ENCODE measurements around the gene C8A.

The C8A gene

DNA sequence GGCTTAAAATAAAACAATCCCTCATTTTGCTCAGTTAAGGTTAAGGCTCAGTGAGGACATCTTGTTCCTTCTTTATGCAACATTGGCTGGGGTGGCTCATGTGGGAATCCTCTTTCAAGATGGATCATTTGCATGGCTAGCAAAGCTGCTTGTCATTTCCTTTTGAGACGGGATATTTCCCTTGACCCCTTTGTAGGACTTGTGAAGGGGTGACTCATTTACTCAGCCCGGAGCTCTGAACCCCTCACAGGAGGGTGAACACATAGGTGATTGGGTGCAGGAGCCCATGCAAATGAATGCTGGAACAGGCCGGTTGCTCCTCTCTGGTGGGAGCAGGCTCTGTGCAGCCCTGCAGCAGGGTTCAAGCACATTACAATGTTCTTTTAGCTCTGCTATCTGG lies 15.8 kb upstream of the C8A start:
- DNase-seq: no peak

DNA sequence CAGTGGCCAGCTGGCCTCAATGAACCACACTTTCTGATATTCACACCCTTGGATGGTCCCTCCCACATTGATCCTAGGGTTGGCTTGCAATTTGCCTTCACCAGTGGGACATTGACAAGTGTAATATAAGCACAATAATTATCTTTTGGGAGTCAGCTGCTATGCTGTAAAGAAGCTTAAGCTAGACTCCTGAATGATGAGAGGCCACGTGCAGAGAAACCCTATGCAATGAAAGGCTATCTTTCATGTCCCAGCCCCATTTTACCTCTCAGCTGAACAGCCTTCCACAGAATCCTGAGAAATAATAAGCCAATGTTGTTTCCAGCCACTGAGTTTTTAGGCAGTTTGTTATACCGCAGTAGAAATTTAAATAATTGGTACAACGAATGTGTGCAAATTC lies 11.1 kb upstream of the C8A start:
- DNase-seq: no peak

DNA sequence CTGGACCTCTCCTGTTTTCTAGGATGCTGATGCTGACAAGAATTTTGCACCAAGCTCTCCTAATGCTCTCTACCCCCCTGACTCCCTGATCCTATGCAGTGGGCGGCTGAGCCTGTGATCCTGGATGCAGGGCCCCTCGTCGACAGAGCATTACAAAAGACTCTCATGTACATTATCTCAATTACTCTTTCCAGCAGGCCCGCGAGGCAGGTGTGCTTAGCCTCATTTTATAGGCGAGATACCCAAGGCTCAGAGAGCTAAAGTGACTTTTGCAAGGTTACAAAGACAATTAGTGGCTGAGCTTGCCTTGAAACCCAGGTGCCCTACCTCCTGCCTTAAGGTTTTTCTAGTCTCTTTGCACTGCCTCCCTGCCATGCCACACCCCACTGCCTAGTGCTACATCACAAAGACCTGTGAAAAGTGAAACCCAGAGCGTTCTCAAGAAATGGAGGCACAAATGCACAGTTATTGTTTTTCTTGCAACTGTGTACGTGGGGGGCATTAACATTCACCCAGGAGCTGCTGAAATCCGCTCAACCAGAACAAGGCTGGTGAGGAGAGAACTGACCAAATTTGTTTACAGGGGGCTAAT lies 10.0 kb upstream of the C8A start:
- no peak for DNase-seq

DNA sequence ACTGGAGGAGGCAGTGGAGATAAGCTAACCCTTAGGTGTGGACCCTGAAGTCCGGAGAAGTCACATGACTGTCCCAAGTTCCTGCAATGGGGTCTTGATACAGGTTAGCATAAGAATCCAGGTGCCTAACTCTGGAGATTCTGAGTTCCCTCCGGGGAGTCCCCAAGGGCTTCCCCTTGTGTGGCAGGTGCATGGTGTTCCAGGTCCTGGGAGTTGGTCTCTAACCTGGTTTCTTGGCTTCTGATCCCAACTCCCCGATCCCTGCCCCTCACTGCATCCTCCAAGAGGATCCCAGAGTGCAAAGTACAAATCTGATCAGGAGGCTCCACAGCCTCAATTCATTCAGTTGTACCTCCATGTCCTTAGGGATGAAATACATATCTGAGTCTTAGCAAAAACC lies 9.3 kb upstream of the C8A start:
- no peak for DNase-seq

DNA sequence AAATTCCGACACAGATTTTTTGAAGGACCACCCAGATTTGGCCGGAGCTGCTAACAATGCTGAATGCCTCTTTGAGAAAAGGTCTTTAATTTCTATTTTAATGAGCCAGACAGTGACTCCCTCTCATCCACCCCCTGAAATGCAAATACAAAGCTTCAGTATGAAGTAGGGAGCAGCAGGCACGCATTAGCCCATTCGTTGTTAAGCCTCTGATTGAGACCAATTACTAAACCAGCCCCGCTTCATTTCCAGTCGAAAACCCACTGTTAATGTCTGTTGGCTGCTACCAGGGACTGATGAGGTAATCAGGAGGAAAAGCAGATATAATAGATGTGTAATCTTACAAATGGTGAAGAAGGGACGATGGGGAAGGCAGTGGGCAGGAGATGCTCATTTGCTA lies 4.8 kb upstream of the C8A start:
- DNase-seq: no peak

DNA sequence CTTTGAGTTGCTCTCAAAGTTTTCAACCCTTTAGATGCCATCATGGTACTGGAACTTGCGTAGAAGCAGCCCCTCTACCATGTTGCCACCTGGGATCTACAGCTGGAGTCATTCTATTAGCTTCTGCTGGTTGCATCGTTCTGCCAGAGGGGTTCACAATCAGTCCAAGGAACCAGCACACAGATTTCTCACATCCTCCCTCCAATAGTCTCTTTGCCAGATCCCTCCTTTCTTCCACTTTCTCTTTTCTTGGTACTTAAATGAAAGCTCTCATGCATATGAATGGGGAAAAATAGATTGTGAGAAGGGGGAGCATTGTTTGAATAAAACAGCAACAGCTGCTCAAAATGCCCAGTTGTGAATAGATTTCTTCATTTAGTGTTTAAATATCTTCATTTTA lies 4.2 kb upstream of the C8A start:
- DNase-seq: no peak

DNA sequence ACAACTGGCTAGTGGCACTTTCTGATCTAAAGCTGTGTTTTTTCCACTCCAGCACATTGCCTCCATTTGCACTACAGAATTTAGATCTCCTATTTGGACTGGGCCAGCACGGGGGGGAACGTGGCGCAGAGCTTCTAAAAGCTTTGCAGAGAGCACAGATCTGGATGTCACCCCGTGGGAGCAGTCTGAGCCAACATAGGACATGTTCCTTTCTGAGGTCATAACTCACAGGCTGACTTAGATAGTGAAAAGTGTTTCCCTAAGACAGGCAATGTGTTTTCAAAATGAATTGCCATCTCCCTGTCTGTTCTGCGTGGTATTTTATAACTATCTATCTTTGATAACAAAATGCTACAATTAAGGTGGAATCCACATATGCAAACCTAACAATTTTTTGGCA lies 3.7 kb upstream of the C8A start:
- DNase-seq: no peak

DNA sequence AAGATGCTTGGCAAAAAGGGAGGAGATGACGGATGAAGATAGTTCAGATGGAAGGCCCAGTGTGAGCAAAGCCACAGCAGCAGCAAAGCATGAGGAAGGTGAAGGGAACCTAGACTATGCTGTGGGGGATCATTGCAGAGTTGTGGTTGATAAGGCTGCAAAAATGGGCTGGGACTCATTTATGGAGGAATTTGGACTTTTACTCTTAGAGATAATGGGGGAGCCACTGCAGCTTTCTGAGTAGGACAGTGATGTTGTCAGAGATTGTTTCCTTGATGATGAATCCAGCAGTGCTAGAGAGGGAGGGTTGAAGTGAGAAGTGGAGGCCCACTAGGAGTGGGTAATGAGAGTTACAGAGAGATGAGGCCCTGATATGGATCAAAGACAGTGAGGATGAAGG lies 2.1 kb upstream of the C8A start:
- no peak for DNase-seq

DNA sequence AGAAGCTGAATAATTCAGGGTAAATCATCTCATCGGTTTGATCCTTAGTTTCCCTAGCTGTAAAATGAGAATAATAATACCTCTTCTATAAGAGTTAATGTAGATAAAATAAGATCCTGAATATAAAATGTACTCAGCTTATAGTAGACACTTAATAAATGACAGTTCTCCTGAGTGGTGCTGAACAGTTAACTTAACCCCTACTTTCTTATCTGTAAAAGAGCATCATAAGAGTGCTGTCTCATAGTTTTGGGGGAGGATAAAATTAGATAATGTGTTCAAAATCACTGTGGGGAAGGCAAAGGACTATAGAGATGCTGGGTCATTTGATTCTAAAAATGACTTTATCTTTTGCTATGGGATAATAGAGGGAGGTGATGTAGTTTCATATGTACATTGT lies 593 bp downstream of the C8A start:
- no peak for DNase-seq

DNA sequence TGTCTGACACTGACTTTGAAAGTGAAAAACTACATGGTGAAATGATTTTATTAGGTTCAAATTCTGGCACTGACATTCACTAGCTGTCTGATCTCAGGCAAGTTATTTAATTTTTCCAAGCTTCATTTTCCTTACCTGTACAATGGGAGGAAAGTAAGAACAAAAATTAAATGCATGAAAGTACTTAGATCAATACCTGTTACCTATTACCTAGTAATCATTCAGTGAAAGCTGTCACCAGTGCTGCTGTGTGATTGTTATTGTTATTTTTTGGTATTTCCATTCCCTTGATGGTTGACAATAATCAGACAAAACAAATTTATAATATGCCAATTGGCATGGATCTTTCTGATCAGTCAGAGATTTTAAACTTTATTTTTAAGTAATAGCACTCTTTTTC lies 1.6 kb downstream of the C8A start:
- DNase-seq: no peak

DNA sequence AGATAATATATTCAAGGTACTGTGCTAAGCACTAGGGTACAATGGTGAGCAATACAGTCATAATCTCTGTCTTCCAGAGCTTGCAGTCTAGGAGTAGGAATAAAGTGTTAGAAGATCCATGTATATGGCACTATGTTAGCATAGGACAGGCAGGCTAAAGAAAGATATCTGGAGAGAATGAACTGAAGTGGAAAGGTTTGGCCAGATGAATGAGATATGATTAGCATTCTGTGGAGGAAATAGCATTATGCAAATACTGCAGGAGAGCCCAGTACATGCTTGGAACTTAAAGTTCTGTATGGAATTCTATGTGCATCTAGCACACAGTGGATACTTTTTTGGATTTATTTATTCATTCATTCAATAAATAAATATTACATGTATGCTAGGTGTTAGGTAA lies 4.7 kb downstream of the C8A start:
- no peak for DNase-seq

DNA sequence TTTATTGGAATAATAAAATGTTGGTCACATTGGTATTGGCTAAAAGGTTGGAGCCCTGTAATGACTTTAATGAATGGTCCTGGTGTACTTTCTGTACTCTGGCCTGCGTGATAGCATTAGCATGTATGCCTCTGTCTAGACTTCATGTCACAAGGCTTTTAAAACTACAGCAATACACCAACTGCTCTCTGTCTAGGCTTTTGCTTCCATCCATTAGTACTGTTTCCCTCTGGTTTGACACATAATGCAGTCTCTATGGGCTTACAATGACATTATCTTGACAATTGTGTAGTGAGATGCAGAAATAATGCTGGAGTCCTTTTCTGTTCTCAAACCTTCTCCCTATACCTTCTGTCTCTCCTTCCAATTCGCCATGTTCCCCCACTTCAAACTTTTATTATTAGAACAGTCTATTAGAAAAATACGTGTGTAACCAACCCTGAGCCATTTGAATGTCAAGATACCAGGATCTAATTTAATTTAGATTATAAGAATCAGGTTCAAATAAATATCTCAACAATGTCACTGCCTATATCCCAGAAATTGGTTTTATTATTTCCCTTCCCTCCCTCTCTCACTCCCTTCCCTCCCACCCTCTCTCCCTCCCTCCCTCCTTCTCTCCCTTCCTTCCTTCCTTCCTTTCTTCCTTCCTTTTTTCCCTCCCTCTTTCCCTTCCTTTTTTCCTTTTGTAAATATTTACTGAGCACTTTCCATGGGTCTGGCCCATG lies 8.8 kb downstream of the C8A start:
- no peak for DNase-seq

DNA sequence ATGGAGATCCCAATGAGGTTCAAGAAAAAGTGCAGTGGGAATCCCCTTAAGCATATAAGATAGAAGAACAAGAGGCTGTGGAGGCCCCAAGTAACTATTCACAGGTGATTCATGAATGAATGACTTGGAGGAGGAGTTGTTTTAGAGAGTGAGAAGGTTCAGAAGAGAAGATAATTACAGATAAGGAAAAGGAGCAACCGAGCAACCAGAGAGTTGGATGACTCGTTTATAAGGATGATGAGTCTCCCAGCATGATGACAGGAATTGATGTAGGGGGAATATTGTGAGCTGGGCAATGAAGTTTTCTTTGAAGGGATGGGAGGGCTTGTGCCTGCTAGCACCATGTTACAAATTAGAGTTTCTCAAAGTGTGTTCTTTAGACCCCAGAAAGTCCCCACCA lies 9.8 kb downstream of the C8A start:
- no peak for DNase-seq

DNA sequence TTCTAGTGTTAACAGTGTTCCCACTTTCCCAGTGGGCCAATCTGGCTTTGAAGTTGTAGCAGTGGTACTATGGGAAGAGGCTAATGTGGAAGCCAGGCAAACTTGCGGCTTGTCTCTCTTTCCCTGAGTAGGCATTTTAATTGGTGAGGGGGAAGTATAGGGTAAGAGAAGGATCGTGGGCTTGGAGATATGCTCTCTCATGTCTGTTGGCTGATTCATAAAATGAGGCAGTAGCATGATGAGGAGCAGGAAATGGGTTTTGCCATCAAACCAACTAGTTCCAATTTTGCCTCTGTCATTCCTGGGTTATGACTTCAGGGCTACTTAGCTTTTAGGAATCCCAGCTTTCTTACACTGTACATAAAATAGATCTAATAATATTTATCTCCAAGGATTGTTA lies 12.1 kb downstream of the C8A start:
- DNase-seq: no peak

DNA sequence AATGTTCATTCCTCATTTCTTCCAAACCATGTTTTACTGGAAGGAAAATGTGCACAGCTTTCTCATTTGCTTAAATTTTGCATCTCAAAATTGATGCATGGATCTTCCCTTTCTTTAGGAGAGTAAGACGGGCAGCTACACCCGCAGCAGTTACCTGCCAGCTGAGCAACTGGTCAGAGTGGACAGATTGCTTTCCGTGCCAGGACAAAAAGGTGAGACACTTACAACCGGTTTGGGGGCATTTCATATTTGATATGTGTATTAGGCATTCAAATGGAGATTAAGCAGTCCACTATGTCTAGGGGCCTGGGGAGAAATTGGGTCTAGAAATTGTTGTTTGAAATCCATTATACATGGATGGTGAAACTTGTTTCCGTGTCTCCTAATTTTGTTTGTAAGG lies 12.9 kb downstream of the C8A start:
- no peak for DNase-seq

DNA sequence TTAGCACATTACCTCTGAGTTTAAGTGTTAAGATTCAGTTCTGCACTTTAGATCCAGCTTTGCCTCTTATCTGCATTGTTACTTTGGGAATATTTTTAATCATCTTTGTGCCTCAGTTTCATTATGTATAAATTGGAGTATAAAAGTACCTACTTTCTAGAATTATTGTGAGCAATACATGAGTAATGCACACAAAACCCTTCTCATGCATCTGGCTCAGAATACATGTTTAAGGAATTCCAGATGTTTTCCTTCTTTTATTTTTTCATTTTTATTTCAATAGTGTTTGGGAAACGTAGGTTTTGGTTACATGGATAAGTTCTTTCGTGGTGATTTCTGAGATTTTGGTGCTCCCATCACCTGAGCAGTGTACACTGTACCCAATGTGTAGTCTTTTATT lies 14.2 kb downstream of the C8A start:
- no peak for DNase-seq

DNA sequence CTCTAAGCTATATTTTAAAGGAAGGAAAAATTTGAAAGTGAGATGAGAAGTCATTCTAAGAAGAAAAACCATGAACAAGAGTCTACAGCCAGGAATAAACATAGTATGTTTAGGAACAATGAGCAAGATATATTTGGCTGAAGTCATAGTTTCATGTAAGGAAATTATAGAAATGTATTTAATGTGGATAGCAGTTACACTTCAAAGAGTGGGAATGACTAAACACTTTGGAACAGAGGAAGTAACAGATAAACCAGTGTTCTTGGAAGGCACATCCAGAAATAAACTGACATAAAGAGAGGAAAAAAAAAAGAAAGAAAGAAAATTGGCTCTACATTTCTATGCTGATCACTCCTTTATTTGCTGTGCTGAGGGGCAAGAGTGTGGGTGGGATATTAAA lies 18.0 kb downstream of the C8A start:
- no peak for DNase-seq

DNA sequence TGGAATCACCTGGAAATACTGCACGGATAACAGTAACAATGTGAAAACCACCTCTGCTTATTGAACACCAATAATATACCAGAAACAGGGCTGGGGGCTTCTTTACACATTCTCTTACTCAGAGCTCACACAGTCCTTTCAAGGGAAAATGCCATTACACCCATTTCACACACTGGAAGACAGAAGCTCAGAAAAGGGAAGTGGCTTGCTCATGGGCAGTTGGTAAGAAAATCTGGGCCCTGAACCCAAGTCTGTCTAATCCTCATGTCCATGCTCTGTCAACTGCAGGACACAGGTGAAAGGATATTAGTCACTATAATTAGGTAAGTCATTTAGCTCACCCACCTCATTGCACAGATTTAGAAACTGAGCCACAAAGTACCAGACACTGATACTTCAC lies 18.6 kb downstream of the C8A start:
- DNase-seq: no peak

DNA sequence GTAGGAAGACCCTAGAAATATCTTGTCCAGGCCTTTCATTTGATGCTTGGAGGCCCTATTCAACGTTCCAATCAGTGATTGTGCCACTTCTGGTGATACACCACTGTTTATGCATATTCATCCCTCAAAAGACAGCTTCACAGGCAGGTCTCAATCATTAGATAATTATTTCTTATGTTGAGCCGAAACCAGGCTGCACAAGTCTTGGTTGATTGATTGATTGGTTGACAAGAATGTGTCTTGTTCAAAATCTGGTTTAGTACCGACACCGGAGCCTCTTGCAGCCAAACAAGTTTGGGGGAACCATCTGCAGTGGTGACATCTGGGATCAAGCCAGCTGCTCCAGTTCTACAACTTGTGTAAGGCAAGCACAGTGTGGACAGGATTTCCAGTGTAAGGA lies 20.1 kb downstream of the C8A start:
- DNase-seq: no peak

DNA sequence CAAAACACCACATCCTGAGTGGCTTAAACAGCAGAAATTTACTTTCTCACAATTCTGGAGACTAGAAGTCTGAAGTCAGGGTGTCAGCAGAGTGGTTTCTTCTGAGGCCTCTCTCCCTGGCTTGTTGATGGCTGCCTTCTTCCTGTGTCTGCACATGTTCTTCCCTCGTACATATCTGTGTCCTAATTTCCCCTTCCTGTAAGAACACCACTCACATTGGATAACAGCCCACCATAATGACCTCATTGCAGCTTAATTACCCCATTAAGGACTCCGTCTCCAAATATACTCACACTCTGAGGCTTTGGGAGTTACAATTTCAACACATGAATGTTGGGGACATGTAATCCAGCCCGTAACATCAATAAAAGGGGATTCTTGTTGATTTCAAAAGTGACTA lies 23.4 kb downstream of the C8A start:
- DNase-seq: no peak

DNA sequence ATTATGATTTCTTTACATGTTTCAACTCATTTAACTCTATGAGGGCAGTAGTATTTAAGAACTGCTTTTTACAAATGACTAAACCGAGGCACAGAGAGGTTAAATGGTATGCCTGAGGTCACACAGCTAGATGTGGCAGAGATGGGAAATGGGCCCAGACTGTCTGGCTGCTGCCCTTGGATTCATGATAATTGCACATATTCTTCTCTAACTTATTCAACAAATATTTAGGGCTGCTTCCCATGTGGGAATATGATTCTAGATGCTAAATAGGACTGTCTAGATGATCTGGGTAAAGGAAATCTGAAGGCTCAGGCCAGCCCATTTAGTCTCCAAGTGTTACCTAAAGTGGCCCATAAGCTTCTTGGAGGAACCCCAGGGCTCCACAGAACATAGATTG lies 26.2 kb downstream of the C8A start:
- DNase-seq: no peak

DNA sequence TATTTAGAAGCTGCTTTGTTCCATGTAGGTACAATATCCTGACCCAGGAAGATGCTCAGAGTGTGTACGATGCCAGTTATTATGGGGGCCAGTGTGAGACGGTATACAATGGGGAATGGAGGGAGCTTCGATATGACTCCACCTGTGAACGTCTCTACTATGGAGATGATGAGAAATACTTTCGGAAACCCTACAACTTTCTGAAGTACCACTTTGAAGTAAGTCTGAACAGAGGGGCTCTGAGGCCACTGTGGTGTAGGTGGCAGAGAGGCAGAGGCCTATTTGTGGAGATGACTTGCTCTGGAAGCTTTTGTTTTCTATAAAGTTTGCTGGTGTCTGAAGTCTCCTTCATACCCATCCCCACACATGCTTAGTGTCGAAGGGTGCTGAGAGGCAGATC lies 26.8 kb downstream of the C8A start:
- DNase-seq: no peak

DNA sequence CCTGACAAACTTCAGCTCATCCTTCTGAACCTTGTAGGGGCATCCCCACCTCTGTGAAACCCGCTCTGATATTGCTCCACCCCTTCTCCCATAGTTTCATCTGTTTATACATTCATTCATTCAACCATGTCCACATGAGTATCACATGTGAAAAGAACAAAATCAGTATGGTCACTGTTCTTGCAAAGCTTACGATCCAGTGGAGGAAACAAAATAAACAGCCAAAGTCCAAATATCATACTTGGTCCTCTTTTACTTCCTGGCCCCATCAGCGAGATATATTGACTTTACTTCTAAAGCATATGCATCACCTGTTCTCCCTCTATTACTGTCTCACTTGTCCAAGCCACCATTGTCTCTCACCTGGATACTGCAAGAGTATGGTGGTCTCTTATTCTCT lies 35.6 kb downstream of the C8A start:
- no peak for DNase-seq

DNA sequence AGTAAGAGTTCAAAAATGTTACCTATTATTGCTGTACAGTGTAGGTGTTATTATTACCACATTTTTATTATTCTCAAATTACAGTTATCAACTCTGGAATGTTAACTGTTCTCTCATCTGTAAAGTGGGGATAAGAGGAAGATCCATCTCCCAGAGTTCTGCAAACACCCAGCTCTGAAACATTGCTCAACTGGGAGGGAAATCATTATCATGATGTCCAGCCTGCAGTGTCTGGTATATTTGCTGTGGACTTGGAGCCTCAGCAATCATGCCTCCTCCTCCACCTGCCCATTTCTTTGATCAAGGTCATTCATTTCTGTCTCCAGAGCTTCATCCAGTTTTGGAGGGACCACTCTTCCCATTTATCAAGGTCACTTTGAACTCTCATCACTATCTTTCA lies 39.4 kb downstream of the C8A start:
- no peak for DNase-seq
